Measurements from ENCODE around the gene RAB44.

The RAB44 gene

DNA sequence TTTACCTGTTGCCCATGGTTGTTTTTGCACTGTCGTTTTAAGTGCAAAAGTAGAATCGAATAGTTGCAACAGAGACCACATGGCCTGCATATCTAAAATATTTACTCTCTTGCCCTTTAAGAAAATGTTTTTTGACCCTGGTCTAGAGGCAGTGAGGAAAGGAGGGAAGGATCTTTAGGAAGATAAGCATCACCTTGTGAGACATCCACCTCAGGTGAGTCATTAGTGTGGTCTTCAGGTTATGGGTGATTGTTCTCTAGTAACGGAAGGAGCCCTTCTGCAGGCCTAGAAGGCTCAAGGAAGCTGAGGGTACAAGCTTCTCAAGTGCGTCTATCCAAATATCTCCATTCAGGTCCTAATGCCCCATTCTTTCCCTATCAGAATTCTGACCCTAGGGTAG lies 6.6 kb upstream of the RAB44 start:
- no peak for DNase-seq (ENCODE audit: low read depth)
- H3K4me3 ChIP-seq (ENCODE audit: low read length) = no peak overlapping the region
- TF ChIP-seq CTCF (conservative IDR thresholded peaks at IDR 0.05; ENCODE audit: low read length) = no peak

- no peak overlapping the region for H3K4me3 ChIP-seq (ENCODE audit: low read length)
- no peak for DNase-seq (ENCODE audit: low read depth)
- TF ChIP-seq CTCF (conservative IDR thresholded peaks at IDR 0.05; ENCODE audit: low read length) = no peak
Measured at GRCh38 chr6:36691612-36692011, 6.0 kb upstream of the RAB44 start.

GRCh38 chr6:36692220-36692619 lies 5.4 kb upstream of the RAB44 start:
- H3K4me3 ChIP-seq (ENCODE audit: low read length) = no peak overlapping the region
- DNase-seq (ENCODE audit: low read depth) = no peak
- TF ChIP-seq CTCF (conservative IDR thresholded peaks at IDR 0.05; ENCODE audit: low read length) = no peak

DNA sequence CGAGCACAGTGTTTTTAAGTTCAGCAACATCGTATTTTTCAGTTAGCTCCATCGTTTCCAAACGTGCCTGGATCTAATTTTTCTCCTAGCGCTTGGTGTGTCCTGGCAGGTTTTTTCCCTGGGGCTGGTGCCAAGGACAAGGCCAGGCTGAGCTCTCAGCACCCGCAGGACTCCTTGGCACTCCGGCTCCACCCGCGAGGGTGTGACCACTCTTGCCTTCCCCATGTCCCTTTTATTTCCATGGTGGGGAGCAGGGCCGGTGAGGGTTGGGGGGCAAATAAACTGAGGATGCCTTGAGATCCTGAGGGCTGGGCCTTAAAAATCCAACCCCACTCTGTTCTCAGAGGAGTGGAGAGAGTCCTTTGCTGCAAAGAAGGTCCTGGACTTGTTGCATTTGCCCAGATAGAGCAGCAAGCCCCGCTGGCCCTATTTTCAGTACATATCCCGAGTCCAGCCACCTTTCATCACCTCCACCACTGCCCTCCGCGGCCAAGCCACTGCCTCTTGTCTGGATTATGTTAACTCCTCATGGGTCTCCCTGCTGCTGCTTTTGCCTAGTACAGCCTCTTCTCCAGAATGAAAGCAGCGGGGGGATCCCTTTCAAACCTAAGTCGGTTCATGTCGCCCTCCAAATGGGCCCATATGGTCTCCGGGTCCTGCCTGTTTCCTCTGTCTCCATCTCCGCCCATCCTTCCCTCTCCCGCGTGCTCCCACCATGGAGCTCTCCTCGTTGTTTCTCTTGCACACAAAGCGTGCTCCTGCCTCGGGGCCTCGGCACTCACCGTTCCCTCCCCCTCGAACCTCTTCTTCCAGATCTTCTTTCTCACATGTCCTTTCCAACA lies 4.5 kb upstream of the RAB44 start:
- no peak overlapping the region for H3K4me3 ChIP-seq (ENCODE audit: low read length)
- no peak for TF ChIP-seq CTCF (conservative IDR thresholded peaks at IDR 0.05; ENCODE audit: low read length)
- DNase-seq (ENCODE audit: low read depth) = no peak

DNA sequence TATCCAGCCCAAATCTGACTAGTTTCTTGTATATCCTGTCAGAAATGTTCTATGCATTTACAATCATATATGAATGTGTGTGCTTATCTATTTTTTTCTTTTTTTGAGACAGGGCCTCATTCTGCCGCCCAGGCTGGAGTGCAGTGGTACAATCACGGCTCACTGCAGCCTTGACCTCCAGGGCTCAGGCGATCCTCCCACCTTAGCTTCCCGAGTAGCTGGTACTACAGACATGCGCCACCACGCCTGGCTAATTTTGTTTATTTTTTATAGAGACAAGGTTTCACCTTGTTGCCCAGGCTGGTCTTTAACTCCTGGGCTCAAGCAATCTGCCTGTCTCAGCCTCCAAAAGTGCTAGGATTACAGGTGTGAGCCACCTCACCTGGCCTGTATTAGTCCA lies 3.0 kb upstream of the RAB44 start:
- no peak for TF ChIP-seq CTCF (conservative IDR thresholded peaks at IDR 0.05; ENCODE audit: low read length)

DNA sequence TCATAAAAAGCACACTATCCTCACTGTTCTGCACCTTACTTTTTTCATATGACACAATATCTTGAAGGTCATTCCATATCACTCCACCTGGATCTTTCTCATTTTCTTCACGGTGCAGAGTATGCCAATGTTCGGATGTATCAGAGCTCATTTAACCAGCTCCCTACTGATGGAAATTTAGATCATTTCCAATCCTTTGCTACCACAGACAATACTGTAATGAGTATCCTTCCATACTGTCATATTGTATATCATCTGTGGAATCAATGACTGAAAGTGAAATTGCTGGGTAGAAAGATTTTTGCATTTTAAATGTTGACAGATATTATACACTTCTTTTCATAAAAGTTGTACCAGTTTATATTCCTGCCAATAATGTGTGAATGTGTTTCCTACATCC lies 2.2 kb upstream of the RAB44 start:
- no peak overlapping the region for H3K4me3 ChIP-seq (ENCODE audit: low read length)
- DNase-seq (ENCODE audit: low read depth) = no peak
- no peak for TF ChIP-seq CTCF (conservative IDR thresholded peaks at IDR 0.05; ENCODE audit: low read length)

More for the DNA sequence above, 3.0 kb upstream of the RAB44 start:
- H3K4me3 ChIP-seq (ENCODE audit: low read length) = no peak overlapping the region
- no peak for DNase-seq (ENCODE audit: low read depth)

DNA sequence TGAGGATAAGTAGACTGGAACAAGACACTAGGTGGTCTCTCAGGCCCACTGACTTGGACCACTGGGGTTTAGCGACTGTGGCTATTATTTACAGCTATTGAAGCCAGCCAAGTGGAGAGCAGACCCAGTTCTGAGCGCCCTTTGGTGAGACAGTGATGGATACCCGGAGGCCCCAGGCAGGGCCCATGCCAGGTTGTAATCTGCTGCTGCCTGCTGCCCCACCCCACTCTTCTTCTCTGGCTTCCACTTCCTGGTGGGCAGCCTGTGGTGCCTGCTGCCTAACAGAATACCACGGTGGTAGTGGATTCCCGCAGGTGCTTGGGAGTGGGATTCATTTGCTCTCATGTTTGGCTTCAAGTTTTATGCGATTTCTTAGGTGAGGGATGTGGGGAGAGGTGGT lies 570 bp downstream of the RAB44 start:
- no peak for TF ChIP-seq CTCF (conservative IDR thresholded peaks at IDR 0.05; ENCODE audit: low read length)
- no peak overlapping the region for H3K4me3 ChIP-seq (ENCODE audit: low read length)

More for the DNA sequence above, 570 bp downstream of the RAB44 start:
- DNase-seq (ENCODE audit: low read depth) = no peak

Data from AG10803 (cell line).